HG03064 (cell line): ENCODE data around the gene ACTL7A.
"Not testable (repeated sequence)": the region's sequence is repeated elsewhere in the genome, so short reads cannot be mapped to it uniquely, and the experiment has no call there.

Source experiments
- ATAC-seq: cut with Tn5 transposase; IDR thresholded peaks from one replicate; pipeline ENCODE4 v1.9.1; 2021; ENCODE audit warnings: low read depth; ENCODE audit not compliant: unreplicated experiment

The ACTL7A gene

DNA sequence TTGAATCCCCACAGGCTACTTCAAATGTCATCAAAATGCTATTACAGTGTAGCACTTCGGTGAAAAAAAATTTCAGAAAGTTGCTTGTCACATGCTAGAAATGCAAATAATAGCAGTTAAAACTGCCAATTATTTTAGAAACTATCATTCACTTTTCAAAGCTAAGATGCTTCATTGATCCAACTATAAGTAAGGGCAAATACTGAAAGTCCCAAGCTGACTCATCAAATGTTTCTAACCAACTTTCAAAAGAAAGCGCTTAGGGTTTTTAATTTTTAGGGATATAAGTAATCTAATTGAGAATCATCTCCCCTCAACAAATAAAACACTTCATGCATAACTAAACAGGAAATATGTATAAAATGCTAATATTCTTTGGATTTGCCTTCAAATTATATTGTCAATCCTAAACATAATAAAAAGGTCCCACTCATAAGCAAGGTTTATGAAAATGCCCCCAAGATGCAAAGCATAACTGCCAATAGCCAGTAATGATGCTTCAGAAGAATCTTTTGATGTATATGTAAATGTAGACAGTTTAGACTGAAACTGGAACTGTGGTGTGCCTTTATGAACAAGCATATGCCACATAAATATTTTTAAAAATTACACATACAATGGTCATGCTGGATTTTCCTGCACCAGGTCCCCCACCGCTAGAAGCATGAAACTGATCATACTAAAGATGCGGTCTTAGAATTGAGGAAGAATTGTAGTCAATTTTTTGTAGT is 12.2 kb downstream of the ACTL7A start:
- ATAC-seq = no peak

DNA sequence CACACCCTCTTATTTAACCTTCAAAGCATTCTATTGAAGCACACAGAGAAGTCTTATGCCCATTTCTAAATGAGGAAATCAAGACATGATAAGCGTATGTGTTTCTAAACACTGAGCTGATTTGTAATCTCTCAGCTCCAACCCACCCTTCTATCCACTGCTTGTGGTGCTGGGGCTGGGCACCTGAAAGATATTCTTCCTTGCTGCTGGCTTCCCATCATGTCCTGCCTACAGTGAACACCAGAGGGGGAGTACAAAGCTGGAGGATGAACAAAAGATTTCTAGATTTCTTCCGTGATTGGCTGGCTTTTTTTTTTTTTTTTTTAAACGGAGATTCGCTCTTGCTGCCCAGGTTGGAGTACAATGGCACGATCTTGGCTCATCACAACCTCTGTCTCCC is 14.4 kb downstream of the ACTL7A start:
- no peak for ATAC-seq

DNA sequence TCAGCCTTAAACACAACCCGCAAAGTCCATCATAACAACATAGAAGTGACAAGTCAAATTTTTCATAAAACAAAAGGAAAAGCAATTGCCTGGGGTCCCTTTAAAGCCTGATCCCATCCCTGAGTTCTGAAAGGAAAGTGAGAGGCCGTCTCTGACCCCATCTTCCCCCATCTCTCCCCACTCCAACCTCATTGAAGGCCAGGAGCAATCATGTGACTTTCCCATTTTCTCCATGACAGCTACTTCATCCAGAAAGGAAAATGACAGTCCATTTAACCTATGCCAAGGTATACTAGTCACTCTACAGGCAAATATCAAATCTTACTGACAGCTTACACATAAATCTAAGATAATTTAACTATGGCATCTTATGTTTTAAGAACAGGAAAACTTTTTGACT is 15.5 kb downstream of the ACTL7A start:
- no peak for ATAC-seq

DNA sequence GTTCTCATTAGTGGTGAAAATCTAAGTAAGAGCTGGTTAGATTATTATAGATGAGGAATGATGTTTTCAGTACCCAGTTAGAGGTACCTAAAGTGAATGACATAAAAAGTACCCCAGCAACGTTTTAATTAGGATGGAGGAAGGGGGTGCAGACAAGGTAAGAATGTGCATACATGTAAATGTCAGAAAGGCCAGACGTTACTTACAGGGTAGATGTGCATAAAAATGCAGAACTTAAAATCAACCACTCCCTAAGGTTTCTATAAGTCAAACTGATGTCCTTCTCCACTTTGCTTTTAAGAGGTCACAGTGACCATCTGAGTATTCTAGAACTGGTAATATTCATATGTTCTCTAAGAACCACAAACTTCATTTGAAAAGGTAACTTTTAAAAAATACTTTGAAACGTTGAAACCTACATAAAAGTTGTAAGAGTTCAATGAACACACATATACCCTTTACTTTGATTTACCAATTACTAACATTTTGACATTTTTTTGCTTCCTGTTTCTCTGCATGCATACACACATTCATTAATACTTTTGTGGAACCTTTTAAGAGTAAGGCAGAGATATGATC is 18.8 kb downstream of the ACTL7A start:
- no peak for ATAC-seq

DNA sequence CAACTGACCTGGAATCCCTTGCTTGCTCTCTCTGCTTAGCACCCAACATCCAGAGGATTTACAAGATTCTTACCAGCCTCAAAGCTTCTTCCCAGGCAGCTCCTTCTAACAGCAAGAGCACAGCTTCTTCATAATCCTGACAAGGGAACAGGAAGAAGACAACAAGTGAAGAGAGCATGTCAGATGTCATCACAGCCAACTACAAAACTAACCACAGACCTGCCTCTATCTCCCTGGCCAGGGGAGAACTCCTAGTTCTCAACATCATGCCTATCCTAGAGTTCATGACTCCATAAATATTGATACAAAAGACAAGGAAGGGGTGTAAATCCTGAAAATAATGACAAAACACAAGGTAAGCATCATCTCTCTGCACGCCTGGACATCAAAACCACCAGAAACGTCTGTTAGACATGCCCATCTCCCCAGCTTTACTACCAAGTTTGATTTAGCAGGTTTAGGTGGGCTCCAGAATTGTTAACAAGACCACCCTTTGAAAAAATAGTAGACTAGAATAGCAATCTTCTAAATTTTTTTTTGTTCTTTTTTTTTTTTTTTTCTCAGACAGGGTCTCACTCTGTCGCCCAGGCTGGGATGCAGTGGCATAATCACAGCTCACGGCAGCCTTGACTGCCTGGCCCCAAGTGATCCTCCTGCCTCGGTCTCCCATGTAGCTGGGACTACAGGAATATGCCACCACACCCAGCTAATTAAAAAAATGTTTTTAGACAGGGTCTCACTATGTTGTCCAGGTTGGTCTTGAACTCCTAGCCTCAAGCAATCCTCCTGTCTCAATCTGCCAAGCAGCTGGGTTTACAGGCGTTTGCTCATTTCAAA is 20.2 kb downstream of the ACTL7A start:
- ATAC-seq = no peak

DNA sequence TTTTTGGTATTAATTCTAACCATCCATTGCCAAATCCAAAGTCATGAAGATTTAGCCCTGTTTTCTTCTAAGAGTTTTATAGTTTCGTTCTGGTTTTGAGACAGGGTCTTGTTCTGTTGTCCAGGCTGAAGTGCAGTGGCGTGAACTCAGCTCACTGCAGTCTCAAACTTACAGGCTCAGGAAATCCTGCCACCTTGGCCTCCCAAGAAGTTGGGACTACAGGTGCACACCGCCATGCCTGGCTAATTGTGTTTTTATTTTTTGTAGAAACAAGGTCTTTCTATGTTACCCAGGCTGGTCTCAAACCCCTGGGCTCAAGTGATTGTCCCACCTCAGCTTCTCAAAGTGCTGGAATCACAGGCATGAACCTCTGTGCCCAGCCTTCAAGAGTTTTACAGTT is 21.0 kb downstream of the ACTL7A start:
- no peak for ATAC-seq

DNA sequence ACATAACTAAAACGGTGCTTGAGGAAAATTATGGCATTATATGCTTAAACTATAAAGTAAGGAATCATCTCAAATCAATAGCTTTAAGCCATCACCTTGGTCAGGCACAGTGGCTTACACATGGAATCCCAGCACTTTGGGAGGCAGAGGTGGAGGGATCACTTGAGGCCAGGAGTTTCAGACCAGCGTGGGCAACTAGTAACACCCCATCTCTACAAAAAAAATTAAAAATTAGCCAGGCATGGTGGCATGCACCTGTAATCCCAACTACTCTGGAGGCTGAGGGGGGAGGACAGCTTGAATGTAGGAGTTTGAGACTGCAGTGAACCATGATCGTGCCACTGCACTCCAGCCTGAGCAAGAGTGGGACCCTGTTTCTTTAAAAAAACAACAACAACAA is 22.6 kb downstream of the ACTL7A start:
- no peak for ATAC-seq

DNA sequence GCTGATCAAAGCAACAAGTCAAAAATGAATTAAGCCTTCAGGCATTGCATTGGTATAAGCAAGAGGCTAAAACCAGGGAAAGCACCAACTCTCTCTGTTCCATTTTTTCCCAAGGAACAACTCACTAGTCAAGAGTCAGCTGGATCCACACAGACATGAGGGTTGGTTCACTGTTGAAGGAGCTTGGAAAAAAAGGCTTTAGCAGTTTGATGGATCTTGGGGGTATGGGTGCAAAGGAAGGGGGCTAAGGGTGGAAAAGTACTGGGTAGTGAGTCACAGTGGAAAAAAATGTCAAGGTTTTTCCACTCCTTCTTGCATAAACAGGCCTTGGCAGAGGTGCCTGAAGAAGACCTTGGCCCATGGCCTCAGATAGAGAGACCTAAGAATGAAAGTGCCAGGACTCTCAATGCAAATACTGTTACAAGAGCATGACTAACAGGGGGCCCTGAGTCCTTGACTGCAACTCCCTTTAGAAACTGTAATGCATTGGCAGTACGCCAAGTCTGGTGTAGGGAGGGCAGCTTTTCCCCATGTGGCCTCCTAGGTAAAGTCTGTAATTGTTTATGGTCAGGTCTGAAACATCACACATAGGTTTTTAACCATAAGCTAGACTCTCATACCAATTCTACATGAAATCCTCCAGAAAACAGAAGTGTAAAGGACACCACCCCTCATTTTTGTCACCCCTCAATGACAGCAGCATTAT is 23.7 kb downstream of the ACTL7A start:
- ATAC-seq = peak; percentile 99

DNA sequence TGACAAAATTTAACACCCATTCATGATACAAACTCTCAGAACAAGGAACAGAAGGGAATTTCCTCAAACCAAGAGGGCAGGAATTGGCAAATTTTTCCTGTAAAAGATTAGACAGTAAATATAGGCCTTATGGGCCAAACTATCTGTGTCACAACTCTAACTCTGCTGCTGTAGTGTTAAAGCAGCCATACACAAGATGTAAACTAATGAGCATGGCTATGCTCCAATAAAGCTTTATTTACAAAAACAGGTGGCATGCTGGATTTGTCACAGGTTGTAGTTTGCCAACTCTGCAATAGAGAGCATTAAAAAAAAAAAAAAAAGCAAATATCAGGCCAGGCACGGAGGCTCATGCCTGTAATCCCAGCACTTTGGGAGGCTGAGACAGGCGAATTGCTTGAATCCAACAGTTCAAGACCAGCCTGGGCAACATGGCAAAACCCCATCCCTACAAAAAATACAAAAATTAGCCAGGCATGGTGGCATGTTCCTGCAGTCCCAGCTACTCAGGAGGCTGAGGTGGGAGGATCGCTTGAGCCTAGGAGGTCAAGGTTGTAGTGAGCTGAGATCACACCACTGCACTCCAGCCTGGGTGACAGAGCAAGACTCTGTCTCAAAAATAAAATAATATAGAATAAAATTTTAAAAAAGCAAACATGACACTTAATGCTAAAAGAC is 24.7 kb downstream of the ACTL7A start:
- ATAC-seq = not testable (repeated sequence)

DNA sequence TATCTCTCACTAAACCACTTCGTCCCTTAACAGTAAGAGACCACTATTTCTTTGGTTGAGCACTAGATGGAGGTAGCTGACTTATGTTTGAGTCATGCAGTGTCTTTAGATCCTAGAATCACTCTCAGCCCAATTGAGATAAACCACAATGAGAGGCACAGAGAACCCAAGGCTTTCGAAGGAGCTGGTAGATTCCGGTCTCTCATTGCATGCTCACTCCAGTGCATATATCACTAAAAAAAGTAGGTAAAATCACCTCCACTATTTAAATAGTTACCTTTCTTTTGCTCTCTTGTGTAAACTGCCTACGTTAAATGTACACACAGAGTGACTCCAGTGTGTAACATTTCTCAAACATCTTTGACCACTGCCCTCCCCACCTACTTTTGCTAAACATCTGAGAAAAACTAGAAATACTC is 27.6 kb downstream of the ACTL7A start:
- no peak for ATAC-seq

DNA sequence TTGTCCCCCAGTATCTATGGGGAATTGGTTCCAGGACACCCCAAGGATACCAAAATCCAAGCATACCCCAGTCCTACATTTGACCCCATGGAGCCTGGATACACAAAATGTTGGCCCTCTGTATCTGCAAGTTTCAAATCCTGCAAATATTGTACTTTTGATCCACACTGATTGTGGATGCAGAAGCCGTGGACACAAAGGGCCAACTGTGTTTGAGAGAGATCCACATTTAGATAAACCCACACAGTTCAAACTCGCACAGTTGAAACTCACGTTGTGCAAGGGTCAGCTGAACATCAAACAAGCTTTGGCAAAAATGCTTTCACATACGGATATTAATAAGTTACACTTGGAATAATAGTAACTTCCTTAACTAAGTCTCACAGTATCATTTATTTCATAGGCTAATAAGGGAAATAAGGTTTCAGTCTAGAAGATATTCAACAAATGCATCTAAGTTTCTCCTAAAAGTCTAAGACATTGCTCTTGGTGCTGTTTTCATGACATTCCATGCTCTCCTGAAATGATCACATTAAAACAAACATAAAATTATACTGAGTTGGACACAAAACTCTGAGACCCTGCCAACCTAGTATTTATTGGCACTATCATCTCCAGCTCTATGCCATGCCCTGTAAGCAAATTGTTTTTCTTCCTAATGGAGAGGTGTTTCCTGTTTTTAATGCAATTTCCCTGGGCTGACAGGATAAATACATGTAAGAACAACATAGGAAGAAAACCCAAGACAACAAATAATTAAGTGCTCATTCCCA is 32.3 kb downstream of the ACTL7A start:
- ATAC-seq = no peak

DNA sequence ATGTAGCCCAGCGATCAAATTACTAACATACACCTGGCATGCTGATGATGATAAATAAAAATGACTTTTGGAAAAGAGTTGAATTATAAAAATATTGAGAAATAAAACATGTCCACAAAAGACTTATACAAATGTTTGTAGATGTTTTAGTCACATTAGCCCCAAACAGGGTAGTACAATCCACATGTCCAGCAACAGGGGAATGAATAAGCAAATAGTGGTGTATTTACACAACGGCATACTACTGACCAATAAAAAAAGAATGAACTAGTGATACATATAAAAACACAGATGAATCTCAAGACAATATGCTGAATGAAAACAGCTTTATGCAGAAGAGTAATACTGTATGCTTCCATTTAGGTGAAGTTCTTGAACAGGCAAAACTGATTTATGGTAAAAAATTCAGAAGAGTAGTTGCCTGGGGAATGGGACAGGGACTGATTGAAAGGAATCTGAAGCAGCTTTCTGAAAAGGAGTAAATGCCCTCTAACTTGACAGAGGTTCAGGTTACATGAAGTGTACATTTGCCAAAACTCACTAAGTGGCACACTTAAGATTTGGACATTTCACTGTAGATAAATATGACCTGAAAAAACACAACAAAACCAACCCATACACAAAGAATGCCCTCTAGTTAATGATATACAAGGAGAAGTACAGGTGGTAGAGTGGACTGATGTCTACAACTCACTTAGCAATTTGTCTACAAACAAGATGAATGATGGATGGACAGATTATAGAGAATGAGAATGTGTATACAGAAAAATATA is 35.4 kb downstream of the ACTL7A start:
- ATAC-seq = no peak

DNA sequence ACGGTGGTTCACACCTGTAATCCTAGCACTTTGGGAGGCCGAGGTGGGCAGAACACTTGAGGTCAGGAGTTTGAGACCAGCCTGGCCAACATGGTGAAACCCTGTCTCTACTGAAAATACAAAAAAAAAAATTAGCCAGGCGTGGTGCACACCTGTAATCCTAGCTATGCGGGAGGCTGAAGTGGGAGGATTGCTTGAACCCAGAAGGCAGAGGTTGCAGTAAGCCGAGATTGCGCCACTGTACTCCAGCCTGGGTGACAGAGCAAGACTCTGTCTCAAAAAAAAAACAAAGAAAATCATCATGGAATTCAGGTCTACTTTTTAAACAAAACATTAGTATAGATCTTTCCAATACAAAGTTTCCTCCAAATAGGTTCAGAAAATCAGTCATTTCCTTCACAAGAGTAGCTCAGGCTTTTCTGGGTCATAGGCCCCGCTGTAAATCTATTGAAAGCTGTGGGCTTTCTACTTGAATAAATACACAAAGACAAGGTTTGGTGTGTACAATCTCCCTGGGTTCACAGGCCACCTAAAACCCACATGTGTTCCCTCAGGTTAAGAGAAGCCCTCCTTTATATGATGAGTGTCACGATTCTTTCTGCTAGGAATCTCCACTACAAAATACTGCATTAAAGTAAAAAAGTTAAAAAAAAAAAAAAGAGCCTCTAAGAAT is 37.1 kb downstream of the ACTL7A start:
- not testable (repeated sequence) for ATAC-seq

DNA sequence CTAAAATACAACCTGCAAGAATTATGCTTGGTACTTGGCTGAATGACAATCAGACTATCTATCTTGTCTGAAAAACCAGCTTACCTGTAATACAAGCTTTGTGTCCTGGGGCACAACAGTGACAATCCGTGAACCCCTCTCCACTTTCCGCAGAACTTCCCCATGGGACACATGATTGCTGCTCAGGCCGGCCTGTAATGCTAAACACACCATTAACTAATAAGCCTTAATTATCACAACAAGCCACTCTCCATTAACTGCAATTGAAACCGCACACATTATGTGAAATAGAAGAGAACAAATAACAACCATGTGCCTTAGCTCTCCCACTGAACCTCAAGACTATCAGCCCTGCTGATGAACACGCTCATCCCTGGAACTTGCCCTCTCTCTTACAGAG is 38.1 kb downstream of the ACTL7A start:
- ATAC-seq = no peak

DNA sequence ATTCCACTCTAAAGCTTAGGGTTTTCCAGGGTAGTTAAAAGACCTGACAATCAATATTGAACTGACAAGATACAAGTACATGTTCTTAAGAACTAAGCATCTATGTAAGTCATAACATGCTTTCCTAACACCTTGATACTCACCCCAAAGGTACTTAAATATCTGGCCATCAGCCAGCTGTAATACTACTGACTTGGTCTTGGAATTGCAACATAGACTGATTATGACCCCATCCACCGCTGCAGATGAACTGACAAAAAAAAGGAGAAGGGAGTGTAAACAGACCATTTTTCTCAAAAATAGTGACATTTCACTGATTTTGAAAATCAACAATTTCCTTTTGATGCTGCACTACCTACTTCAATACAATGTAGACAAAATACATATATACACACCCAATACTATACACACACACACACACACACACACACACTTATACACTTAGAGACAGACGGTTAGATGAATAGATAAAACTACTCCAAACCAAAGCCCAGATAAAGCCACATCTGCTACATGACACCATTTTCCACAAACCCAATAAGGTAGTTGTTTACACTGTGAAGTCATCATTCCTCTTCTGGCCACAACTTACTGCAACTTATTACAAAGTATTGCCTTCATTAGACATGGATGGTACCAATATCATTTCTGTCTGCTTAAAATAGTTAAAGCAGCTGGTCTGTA is 41.5 kb downstream of the ACTL7A start:
- no peak for ATAC-seq

DNA sequence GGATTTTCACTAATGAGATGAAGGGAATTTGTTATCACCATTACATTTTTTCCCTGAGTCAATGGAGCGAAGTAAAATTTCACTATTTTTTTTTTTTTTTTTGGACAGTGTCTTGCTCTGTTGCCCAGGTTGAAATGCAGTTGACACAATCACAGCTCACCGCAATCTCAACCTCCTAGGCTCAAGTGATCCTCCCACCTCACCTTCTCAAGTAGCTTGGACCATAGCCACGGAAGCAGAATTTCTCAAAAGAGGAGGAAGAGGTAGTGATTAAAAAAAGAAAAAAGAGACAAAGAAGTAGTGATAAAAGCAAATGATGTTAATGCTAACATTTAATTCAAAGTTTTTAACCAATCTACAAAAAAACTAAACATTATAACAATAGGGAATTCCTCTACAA is 42.1 kb downstream of the ACTL7A start:
- no peak for ATAC-seq

DNA sequence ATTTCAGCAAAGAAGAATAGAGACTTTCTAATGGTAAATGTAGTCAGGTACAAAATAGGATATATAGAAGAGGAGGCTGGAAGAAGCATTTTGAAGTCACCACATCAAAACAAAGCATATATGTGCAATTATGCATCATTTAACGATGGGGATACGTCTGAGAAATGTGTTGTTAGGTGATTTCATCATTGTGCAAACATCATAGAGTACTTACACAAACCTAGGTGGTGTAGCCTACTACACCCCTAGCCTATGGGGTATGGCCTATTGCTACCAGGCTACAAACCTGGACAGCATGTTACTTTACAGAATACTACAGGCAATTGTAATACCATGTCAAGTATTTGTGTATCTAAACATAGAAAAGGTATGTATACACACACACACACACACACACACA is 43.4 kb downstream of the ACTL7A start:
- no peak for ATAC-seq

DNA sequence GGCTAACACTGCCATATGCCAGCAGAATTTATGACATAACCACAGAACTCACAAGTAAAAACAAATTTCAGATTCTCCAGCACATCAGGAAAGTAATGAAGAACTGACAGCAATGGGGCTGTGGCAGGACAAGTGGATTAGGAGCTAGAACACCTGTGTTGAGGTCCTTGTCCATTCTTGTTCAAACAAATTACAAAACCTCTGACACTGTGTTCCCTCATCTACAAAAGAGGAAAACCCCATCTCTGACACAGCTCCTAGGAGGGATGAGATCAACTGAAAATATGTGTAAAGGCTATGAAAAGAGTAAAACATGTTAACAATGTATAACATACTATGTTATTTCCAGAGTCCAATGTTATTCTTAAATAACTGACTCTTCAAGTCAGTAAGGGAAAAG is 48.3 kb downstream of the ACTL7A start:
- ATAC-seq = no peak
